ENCODE data around the gene PHF21B.

PHF21B gene

GRCh38 chr22:45008751-45009605 lies 827 bp downstream of the PHF21B start:
- Histone ChIP-seq H3K4me1 (ENCODE audit: insufficient read depth, poor library complexity, severe bottlenecking) (no peaks in the 10 kb centered on the region), H3K27ac (ENCODE audit: poor library complexity, severe bottlenecking) (no peak overlapping the region), H3K9me3 (ENCODE audit: severe bottlenecking) (no peaks in the 10 kb centered on the region), H3K27me3 (ENCODE audit: insufficient read depth, poor library complexity, severe bottlenecking) (peaks cover 68% of the 10 kb centered on the region), H3K36me3 (ENCODE audit: low read depth) (no peaks in the 10 kb centered on the region), H3K4me3 (ENCODE audit: severe bottlenecking) (peak overlapping the region; percentile 40)
- DNase-seq (ENCODE audit: low spot score) (no peak), ATAC-seq (ENCODE audit: low read depth) (peak; percentile 48)
- TF ChIP-seq CTCF (IDR thresholded peaks at IDR 0.05; ENCODE audit: poor library complexity, severe bottlenecking), result no peak

DNA sequence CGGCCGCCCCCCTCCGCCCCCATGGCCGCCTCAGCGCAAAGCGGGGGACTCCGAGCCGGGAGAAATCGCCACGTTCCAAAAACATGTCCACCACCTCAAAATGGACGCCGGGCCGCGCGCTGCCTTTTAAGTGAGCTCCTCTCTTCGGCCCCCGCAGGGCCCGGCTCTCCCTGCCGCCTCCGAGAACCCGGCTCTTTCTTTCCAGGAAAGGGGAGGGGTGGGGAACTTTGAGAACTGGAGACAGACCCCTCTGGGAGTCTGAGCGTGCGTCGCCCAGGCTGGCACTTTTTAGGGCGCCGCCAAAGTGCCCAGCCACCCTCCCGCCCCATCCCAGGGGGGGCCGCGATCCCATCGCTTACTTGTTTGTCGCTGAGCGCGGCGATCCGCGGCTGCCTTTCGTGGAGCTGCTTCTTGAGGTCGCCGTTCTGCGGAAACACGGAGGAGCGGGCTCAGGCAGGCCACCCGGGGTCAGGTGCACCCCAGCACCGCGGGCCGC lies 1.6 kb downstream of the PHF21B start:
- no peak for TF ChIP-seq CTCF (IDR thresholded peaks at IDR 0.05; ENCODE audit: poor library complexity, severe bottlenecking)
- H3K27me3 ChIP-seq (ENCODE audit: insufficient read depth, poor library complexity, severe bottlenecking), result peaks cover 68% of the 10 kb centered on the region
- no peaks in the 10 kb centered on the region for H3K9me3 ChIP-seq (ENCODE audit: severe bottlenecking)
- ATAC-seq (ENCODE audit: low read depth) (no peak), DNase-seq (ENCODE audit: low spot score) (no peak)
- H3K4me3 ChIP-seq (ENCODE audit: severe bottlenecking), result peak overlapping the region; percentile 40
- no peak overlapping the region for H3K27ac ChIP-seq (ENCODE audit: poor library complexity, severe bottlenecking)
- no peaks in the 10 kb centered on the region for H3K4me1 ChIP-seq (ENCODE audit: insufficient read depth, poor library complexity, severe bottlenecking)
- H3K36me3 ChIP-seq (ENCODE audit: low read depth), result no peaks in the 10 kb centered on the region

GRCh38 chr22:45007391-45008185 lies 2.2 kb downstream of the PHF21B start:
- no peak for TF ChIP-seq CTCF (IDR thresholded peaks at IDR 0.05; ENCODE audit: poor library complexity, severe bottlenecking)
- Histone ChIP-seq H3K4me1 (ENCODE audit: insufficient read depth, poor library complexity, severe bottlenecking) (no peaks in the 10 kb centered on the region), H3K27me3 (ENCODE audit: insufficient read depth, poor library complexity, severe bottlenecking) (peaks cover 68% of the 10 kb centered on the region), H3K9me3 (ENCODE audit: severe bottlenecking) (no peaks in the 10 kb centered on the region), H3K4me3 (ENCODE audit: severe bottlenecking) (peak overlapping the region; percentile 40), H3K27ac (ENCODE audit: poor library complexity, severe bottlenecking) (no peak overlapping the region), H3K36me3 (ENCODE audit: low read depth) (no peaks in the 10 kb centered on the region)
- DNase-seq (ENCODE audit: low spot score) (no peak), ATAC-seq (ENCODE audit: low read depth) (no peak)

- H3K36me3 ChIP-seq (ENCODE audit: low read depth), result no peaks in the 10 kb centered on the region
- peak overlapping the region; percentile 3 for H3K4me3 ChIP-seq (ENCODE audit: severe bottlenecking)
- no peaks in the 10 kb centered on the region for H3K4me1 ChIP-seq (ENCODE audit: insufficient read depth, poor library complexity, severe bottlenecking)
- no peaks in the 10 kb centered on the region for H3K9me3 ChIP-seq (ENCODE audit: severe bottlenecking)
- no peak for TF ChIP-seq CTCF (IDR thresholded peaks at IDR 0.05; ENCODE audit: poor library complexity, severe bottlenecking)
- DNase-seq (ENCODE audit: low spot score), result no peak
- peaks cover 62% of the 10 kb centered on the region for H3K27me3 ChIP-seq (ENCODE audit: insufficient read depth, poor library complexity, severe bottlenecking)
- no peak for ATAC-seq (ENCODE audit: low read depth)
- H3K27ac ChIP-seq (ENCODE audit: poor library complexity, severe bottlenecking), result no peak overlapping the region
Measured at GRCh38 chr22:45006964-45007390, 2.8 kb downstream of the PHF21B start.
